ENCODE results near the gene NEK6. TPM values are rescaled to one million over a fixed set of nuclear protein-coding genes. Genes with fewer than 3 reads are reported as not detected.

The NEK6 gene
- total RNA-seq, 3 donors from 2014 or later (not counting 1 experiment from before 2014, with no cell fraction given): 25.0 to 34.9 (median 33.0) TPM

GRCh38 chr9:124254261-124254682 is 3.5 kb upstream of the NEK6 start:
- Histone ChIP-seq H3K4me3 (ENCODE audit: low read length) (no peak overlapping the region), H3K36me3 (ENCODE audit: control insufficient read depth, insufficient read depth, low read length) (no peaks in the 10 kb centered on the region), H3K4me1 (ENCODE audit: control insufficient read depth, insufficient read depth, low read length) (peaks cover 16% of the 10 kb centered on the region), H3K27me3 (ENCODE audit: control insufficient read depth, insufficient read depth, low read length) (no peaks in the 10 kb centered on the region), H3K9me3 (ENCODE audit: control insufficient read depth, insufficient read depth, low read length) (no peaks in the 10 kb centered on the region), H3K27ac (ENCODE audit: low read length) (no peak overlapping the region)
- WGBS (ENCODE audit: insufficient coverage): 43% methylated on average over 10 of the region's 10 CpGs
- TF ChIP-seq, protein P1, sequence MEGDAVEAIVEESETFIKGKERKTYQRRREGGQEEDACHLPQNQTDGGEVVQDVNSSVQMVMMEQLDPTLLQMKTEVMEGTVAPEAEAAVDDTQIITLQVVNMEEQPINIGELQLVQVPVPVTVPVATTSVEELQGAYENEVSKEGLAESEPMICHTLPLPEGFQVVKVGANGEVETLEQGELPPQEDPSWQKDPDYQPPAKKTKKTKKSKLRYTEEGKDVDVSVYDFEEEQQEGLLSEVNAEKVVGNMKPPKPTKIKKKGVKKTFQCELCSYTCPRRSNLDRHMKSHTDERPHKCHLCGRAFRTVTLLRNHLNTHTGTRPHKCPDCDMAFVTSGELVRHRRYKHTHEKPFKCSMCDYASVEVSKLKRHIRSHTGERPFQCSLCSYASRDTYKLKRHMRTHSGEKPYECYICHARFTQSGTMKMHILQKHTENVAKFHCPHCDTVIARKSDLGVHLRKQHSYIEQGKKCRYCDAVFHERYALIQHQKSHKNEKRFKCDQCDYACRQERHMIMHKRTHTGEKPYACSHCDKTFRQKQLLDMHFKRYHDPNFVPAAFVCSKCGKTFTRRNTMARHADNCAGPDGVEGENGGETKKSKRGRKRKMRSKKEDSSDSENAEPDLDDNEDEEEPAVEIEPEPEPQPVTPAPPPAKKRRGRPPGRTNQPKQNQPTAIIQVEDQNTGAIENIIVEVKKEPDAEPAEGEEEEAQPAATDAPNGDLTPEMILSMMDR (IDR thresholded peaks at IDR 0.05): no peak
- no peaks in the 10 kb centered on the region for H3K36me3 Mint-ChIP-seq
- no peak overlapping the region for H3K4me3 Mint-ChIP-seq
- no peaks in the 10 kb centered on the region for H3K27me3 Mint-ChIP-seq (ENCODE audit: low read depth in 2 of 2)
- no peak for ATAC-seq
- H3K9me3 Mint-ChIP-seq: no peaks in the 10 kb centered on the region
- DNase-seq: no peak
- H3K4me1 Mint-ChIP-seq: peaks cover 12 to 31% of the 10 kb centered on the region in 2 donors
- intact Hi-C loops (cut with micrococcal nuclease): loop anchor here (10.0 kb wide), 1 partner anchor 129 kb away; no protein-coding TSS in a partner anchor
- H3K27ac Mint-ChIP-seq: no peak overlapping the region

DNA sequence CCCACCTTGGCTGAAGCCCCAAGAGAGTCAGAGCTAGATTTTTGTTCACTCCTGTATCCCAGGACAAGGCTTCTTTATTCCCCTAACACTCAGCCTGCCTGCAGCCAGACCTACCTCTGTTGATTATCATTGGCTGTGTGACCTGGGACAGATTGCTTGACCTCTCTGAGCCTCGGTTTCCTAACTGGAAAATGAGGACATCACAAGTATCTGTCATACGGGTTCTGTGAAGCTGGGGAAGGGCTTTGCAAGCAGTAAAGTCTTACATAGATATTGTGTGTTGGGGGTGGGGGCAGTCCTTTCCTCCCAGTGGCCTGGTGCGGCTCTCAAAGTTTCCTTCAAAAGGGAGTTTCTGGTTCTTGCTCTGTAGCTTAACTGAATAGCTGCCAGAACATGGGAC is 2.5 kb upstream of the NEK6 start:
- Mint-ChIP-seq H3K9me3 (no peaks in the 10 kb centered on the region), H3K4me1 (peaks cover 21 to 40% of the 10 kb centered on the region in 2 donors), H3K27me3 (ENCODE audit: low read depth in 2 of 2) (no peaks in the 10 kb centered on the region), H3K36me3 (no peaks in the 10 kb centered on the region), H3K27ac (no peak overlapping the region), H3K4me3 (no peak overlapping the region)
- DNase-seq (no peak), ATAC-seq (no peak)
- 90% methylated on average over 3 of the region's 3 CpGs for WGBS (ENCODE audit: insufficient coverage)
- Histone ChIP-seq H3K4me1 (ENCODE audit: control insufficient read depth, insufficient read depth, low read length) (peaks cover 25% of the 10 kb centered on the region), H3K4me3 (ENCODE audit: low read length) (no peak overlapping the region), H3K27ac (ENCODE audit: low read length) (no peak overlapping the region), H3K36me3 (ENCODE audit: control insufficient read depth, insufficient read depth, low read length) (no peaks in the 10 kb centered on the region), H3K27me3 (ENCODE audit: control insufficient read depth, insufficient read depth, low read length) (no peaks in the 10 kb centered on the region), H3K9me3 (ENCODE audit: control insufficient read depth, insufficient read depth, low read length) (no peaks in the 10 kb centered on the region)
- TF ChIP-seq, protein P1 (IDR thresholded peaks at IDR 0.05): no peak
- intact Hi-C loops (cut with micrococcal nuclease): loop anchor here (5.0 to 10.0 kb wide), 3 partner anchors 38 to 130 kb away; no protein-coding TSS in a partner anchor

DNA sequence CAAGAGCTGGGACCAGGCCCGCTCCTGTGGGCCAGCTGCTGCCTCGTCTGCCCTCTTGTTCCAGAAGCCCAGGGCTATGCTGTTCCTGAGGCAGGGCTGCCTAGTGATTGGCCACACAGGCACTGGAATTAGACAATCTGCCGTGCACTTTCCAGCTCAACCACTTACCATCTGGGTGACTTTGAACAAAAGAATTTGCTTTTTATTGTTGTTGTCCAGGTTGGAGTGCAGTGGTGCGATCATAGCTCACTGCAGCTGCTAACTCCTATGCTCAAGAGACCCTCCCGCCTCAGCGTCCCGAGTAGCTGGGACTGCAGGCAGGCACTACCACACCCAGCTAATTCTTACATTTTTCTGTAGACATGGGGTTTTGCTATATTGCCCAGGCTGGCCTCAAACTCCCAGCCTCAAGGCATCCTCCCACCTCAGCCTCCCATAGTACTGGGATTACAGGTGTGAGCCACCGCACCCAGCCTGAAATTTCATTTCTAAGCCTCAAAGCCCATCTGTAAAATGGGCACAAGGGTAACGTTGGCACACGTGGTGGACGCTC is 1.2 kb upstream of the NEK6 start:
- Mint-ChIP-seq H3K9me3 (no peaks in the 10 kb centered on the region), H3K36me3 (no peaks in the 10 kb centered on the region), H3K27me3 (ENCODE audit: low read depth in 2 of 2) (no peaks in the 10 kb centered on the region), H3K27ac (peak overlapping the region; percentile 81 to 91), H3K4me1 (peaks cover 34 to 53% of the 10 kb centered on the region in 2 donors), H3K4me3 (peak overlapping the region; percentile 94)
- no peaks in the 10 kb centered on the region for H3K27me3 ChIP-seq (ENCODE audit: control insufficient read depth, insufficient read depth, low read length)
- no peaks in the 10 kb centered on the region for H3K36me3 ChIP-seq (ENCODE audit: control insufficient read depth, insufficient read depth, low read length)
- no peak overlapping the region for H3K27ac ChIP-seq (ENCODE audit: low read length)
- TF ChIP-seq, protein P1 (IDR thresholded peaks at IDR 0.05): no peak
- no peaks in the 10 kb centered on the region for H3K9me3 ChIP-seq (ENCODE audit: control insufficient read depth, insufficient read depth, low read length)
- intact Hi-C loops (cut with micrococcal nuclease): loop anchor here (5.0 to 10.0 kb wide), 3 partner anchors 39 to 132 kb away; no protein-coding TSS in a partner anchor
- ATAC-seq (no peak), DNase-seq (no peak)
- peaks cover 39% of the 10 kb centered on the region for H3K4me1 ChIP-seq (ENCODE audit: control insufficient read depth, insufficient read depth, low read length)
- no peak overlapping the region for H3K4me3 ChIP-seq (ENCODE audit: low read length)
- WGBS (ENCODE audit: insufficient coverage): 86% methylated on average over 11 of the region's 11 CpGs
